Osteoblast (primary cell): ENCODE measurements around the gene ATP1A3. TPM values are rescaled to one million over a fixed set of nuclear protein-coding genes. Genes with fewer than 3 reads are reported as not detected.
"Not testable (repeated sequence)": the region's sequence is repeated elsewhere in the genome, so short reads cannot be mapped to it uniquely, and the experiment has no call there.

Experiments used
- DNase-seq: peaks from one replicate; pipeline ENCODE4 v3.0.0; 2011; ENCODE audit warnings: low spot score, mixed read lengths; ENCODE audit not compliant: insufficient read length; ENCODE audit errors: missing footprints
- H2AFZ ChIP-seq: 2 replicates; pipeline ENCODE4 v1.6.0; 2011; ENCODE audit warnings: mild to moderate bottlenecking, low read length
- H3K27ac ChIP-seq: 2 replicates; pipeline ENCODE4 v1.5.1; 2011; ENCODE audit warnings: mild to moderate bottlenecking, low read depth, low read length, moderate library complexity
- H3K27me3 ChIP-seq: 2 replicates; pipeline ENCODE4 v1.6.0; 2012; ENCODE audit warnings: mild to moderate bottlenecking, control low read depth, inconsistent platforms, low read length, moderate library complexity; ENCODE audit not compliant: insufficient read depth
- H3K36me3 ChIP-seq: 2 replicates; pipeline ENCODE4 v1.5.1; 2011; ENCODE audit warnings: mild to moderate bottlenecking, low read length, control low read depth, moderate library complexity; ENCODE audit not compliant: insufficient read depth
- H3K4me1 ChIP-seq: 2 replicates; pipeline ENCODE4 v1.5.1; 2011; ENCODE audit warnings: mild to moderate bottlenecking, low read length, control low read depth, moderate library complexity; ENCODE audit not compliant: insufficient read depth
- H3K4me2 ChIP-seq: 2 replicates; pipeline ENCODE4 v1.6.0; 2011; ENCODE audit warnings: mild to moderate bottlenecking, low read length; ENCODE audit not compliant: insufficient read depth
- H3K4me3 ChIP-seq: fragments of 200-600 bp; sonication (generic); 3 replicates; pipeline ENCODE4 v1.5.1; 2012; ENCODE audit warnings: mild to moderate bottlenecking, low read length, inconsistent platforms; ENCODE audit not compliant: insufficient read depth
- H3K79me2 ChIP-seq: 2 replicates; pipeline ENCODE4 v1.6.0; 2012; ENCODE audit warnings: mild to moderate bottlenecking, low read length, control low read depth, inconsistent platforms; ENCODE audit not compliant: insufficient read depth
- H3K9me3 ChIP-seq: 2 replicates; pipeline ENCODE4 v1.5.1; 2011; ENCODE audit warnings: low read depth, low read length, control low read depth
- H4K20me1 ChIP-seq: 2 replicates; pipeline ENCODE4 v1.6.0; 2012; ENCODE audit warnings: mild to moderate bottlenecking, low read length, control low read depth; ENCODE audit not compliant: insufficient read depth
- CTCF ChIP-seq: IDR thresholded peaks from 2 replicates; pipeline ENCODE4 v1.5.1; 2011; ENCODE audit warnings: mild to moderate bottlenecking, low read depth, low read length, moderate library complexity; ENCODE audit errors: extremely low read depth
- total RNA-seq: library from RNA; depleted of rRNA; stranded (reverse); fragments of >200 nt; gene quantifications from 2 replicates; pipeline ENCODE4 v1.2.3, GENCODE V29; 2012

Gene ATP1A3
- total RNA-seq, 1 donor, result under 0.01 TPM

DNA sequence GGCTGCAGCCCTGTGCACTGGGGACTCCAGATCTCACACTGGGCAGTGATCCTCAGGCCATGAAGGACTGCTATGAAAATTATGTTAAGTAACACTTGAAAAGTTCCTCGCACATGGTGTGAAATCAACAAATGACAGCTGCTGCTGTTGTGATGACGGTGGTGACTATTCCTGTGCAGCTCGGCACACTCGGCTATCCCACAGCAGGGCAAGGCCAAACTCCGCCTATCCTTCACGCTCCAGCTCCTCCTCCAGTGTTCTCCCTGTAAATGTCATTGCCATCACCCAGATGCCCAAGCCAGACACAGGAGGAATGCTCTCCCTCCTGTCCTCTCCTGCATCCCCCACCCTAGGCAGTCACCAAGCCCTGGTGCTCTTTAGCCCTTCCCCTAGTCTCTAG lies 44.6 kb upstream of the ATP1A3 start:
- DNase-seq, result no peak
- Histone ChIP-seq H3K4me3 (no peak overlapping the region), H3K27ac (no peak overlapping the region), H3K4me1 (no peaks in the 10 kb centered on the region), H2AFZ (no peak overlapping the region), H4K20me1 (no peaks in the 10 kb centered on the region), H3K4me2 (no peak overlapping the region), H3K79me2 (no peaks in the 10 kb centered on the region), H3K27me3 (no peaks in the 10 kb centered on the region), H3K36me3 (no peaks in the 10 kb centered on the region), H3K9me3 (no peaks in the 10 kb centered on the region)
- no peak for TF ChIP-seq CTCF

GRCh38 chr19:42037649-42038048 lies 43.6 kb upstream of the ATP1A3 start:
- Histone ChIP-seq H3K27me3 (no peaks in the 10 kb centered on the region), H3K27ac (no peak overlapping the region), H4K20me1 (no peaks in the 10 kb centered on the region), H3K9me3 (no peaks in the 10 kb centered on the region), H3K4me3 (no peak overlapping the region), H3K36me3 (no peaks in the 10 kb centered on the region), H3K4me2 (no peak overlapping the region), H3K4me1 (no peaks in the 10 kb centered on the region), H3K79me2 (no peaks in the 10 kb centered on the region), H2AFZ (no peak overlapping the region)
- DNase-seq, result no peak
- no peak for TF ChIP-seq CTCF

- H3K4me1 ChIP-seq, H4K20me1 ChIP-seq, H3K27me3 ChIP-seq, H2AFZ ChIP-seq, H3K36me3 ChIP-seq, H3K79me2 ChIP-seq, H3K9me3 ChIP-seq: not testable (repeated sequence)
- peak overlapping the region; percentile 53 for H3K4me3 ChIP-seq
- peak; percentile 95 for DNase-seq
- TF ChIP-seq CTCF, result peak; percentile 84
- peak overlapping the region; percentile 67 for H3K4me2 ChIP-seq
- H3K27ac ChIP-seq, result peak overlapping the region; percentile 37
Measured at GRCh38 chr19:42034640-42035391, 40.8 kb upstream of the ATP1A3 start.

GRCh38 chr19:42033413-42033812 lies 39.4 kb upstream of the ATP1A3 start:
- no peak for TF ChIP-seq CTCF
- H3K27ac ChIP-seq, result no peak overlapping the region
- peaks cover 2% of the 10 kb centered on the region for H3K27me3 ChIP-seq
- no peak overlapping the region for H3K4me2 ChIP-seq
- no peaks in the 10 kb centered on the region for H3K79me2 ChIP-seq
- no peaks in the 10 kb centered on the region for H4K20me1 ChIP-seq
- H3K4me3 ChIP-seq, result no peak overlapping the region
- no peak overlapping the region for H2AFZ ChIP-seq
- no peaks in the 10 kb centered on the region for H3K9me3 ChIP-seq
- no peak for DNase-seq
- H3K4me1 ChIP-seq, result no peaks in the 10 kb centered on the region
- no peaks in the 10 kb centered on the region for H3K36me3 ChIP-seq
